NCI-H524 treated with DMSO at 0.1 percent for 48 hours (cell line): ENCODE results near the gene DHDH.

Experiments
- DNase-seq: peaks from one replicate; lab custom pipeline; 2025; lab: John Stamatoyannopoulos, UW

DHDH gene

DNA sequence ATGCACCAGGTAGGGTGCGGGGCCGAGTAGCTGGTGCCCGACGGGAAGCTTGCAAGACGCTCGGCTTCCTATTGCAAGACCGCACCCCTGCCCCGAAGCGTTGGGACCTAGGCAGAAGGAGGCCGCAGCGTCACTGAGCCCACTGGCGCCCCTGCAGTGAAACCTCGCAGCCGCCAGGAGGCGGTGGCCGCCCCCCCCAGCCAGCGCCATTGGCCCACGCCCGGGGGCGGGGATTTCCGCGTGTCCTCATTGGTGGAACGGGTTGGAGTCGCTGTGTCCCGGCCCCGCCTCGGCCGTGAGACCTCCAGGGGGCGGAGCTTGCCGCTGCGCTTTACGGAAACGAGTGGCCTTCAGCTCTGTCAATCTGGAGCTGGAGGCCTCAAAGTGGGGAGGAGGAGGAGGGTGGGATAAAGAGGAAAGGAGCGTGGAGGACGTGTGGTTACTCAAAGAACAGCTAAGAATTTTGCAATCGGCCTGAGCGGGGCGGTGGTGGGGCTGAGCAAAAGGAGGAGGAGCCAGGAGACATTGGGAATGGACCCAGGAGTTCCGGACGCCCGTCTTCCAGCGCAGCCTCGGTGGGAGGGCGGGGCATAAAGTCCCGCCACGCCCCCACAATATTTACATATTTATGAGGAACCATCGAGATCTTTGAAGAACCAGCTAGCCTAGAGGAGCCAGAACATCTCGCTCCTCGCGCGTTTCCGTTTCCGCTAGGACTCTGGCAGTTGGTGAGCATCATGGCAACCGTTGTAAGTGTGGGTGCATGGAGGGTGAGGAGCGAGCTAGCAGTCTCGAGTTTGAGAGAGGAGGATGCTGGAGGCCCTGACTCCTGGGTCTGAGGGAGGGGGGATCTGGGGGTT is 59.9 kb downstream of the DHDH start, which contains the start of the genes GYS1 and RUVBL2:
TSS of gene GYS1 (minus strand) at position 135 of the 860 bp plus-strand sequence. CDS start 197 bp downstream, outside the sequence.
TSS of gene RUVBL2 (plus strand) at position 713 of the 860 bp plus-strand sequence. CDS start at position 738, 25 bp downstream.
- DNase-seq, result peak; percentile 96

DNA sequence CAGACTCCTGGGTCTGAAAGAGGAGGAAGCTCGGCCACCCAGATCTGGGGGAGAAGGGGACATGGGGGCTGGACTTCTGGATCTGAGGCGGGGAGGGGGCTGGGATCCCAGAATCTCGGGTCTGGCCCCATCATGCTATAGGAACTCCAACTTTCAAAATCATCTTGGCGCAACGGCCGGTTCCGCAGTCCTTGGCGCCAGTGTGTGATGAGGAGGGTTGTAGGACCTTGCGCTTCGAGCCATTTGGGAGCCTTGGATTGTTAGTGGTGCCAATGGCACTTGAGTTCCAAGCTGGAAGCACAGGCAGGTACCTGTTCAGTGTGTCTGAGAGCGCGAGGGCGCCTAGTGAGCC is 60.5 kb downstream of the DHDH start:
- DNase-seq, result no peak
